Fibroblast of skin of right biceps (primary cell): Measurements from ENCODE around the gene CENPT.
"Not testable (repeated sequence)": the region's sequence is repeated elsewhere in the genome, so short reads cannot be mapped to it uniquely, and the experiment has no call there.

Source experiments
- DNase-seq: peaks from one replicate; pipeline ENCODE4 v3.0.0-alpha.2; 2013

CENPT gene

DNA sequence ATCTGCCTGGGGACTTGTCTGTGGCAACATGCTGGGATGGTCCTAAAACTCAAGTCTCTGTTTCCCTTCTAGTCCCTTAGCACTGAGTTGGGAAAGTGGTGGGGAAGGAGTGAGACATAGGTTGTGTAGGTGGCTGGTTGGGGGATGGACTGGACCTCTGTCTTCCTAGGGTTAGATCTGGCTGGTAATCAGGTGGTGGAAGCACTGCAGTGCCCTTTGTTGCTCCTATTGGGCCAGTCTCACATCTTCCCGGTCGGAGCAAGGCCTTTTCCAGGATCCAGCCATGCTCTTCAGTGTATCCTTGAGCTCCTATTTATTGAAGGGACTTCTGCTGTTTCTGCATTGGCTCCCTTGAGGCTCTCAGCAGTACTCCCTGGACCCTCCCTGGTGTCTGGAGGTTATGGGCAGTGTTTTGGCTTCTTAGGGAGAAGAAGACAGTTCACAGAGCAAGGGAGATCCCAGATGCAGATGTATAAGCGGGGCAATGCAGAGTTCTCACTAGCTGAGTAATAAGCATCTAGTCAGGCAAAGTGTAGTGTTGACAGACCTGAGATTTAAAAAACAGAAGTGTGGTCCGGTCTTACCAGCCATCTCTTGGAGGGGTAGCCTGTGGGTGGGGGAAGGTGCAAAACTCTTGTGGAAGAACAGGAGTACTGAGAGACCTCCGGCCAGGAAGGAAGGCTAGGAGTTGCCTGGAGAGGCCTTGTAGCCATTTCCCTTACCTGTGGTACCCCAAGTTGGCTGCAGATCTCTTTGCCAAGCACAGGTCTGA lies 2.0 kb downstream of the CENPT start:
- DNase-seq: no peak

DNA sequence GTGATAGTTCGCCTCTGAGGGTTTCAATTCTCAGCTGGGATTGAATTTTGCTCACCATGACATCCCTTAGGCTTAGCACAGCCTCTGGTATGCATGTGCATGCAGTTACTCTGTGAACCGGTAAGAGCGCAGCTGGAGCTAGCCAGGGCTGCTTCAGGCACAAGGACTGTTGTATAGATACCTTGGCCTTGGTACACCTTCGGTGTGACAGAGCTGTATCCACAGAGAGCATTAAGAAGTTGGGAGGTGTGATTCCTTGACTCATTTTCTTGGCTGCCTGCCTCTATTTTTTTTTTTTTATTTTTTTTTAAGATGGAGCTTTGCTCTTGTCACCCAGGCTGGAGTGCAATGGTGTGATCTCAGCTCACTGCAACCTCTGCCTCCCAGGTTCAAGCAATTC lies 3.0 kb downstream of the CENPT start:
- DNase-seq: peak; percentile 35

DNA sequence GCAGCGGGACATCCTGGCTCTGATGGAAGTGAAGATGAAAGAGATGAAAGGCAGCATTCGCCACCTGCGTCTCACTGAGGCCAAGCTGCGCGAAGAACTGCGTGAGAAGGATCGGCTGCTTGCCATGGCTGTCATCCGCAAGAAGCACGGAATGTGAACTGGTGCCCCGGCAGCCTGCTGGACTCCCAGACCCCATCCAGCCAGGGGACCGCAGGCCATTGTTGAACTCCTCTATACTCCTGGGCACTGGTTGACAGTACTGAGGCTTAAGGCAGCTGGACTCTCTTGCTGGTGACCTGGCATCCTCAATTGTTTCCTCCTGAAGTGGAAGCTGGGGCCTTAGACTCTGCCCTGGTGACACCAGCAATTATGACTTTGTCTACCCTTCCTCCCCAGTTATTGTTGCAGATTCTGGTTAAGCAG lies 4.1 kb downstream of the CENPT start:
- DNase-seq: no peak

DNA sequence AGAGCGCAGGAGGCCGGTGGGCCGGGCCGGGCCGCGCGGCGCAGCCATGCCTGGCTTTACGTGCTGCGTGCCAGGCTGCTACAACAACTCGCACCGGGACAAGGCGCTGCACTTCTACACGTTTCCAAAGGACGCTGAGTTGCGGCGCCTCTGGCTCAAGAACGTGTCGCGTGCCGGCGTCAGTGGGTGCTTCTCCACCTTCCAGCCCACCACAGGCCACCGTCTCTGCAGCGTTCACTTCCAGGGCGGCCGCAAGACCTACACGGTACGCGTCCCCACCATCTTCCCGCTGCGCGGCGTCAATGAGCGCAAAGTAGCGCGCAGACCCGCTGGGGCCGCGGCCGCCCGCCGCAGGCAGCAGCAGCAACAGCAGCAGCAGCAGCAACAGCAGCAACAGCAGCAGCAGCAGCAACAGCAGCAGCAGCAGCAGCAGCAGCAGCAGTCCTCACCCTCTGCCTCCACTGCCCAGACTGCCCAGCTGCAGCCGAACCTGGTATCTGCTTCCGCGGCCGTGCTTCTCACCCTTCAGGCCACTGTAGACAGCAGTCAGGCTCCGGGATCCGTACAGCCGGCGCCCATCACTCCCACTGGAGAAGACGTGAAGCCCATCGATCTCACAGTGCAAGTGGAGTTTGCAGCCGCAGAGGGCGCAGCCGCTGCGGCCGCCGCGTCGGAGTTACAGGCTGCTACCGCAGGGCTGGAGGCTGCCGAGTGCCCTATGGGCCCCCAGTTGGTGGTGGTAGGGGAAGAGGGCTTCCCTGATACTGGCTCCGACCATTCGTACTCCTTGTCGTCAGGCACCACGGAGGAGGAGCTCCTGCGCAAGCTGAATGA lies 4.8 kb downstream of the CENPT start:
- DNase-seq: peak; percentile 58

DNA sequence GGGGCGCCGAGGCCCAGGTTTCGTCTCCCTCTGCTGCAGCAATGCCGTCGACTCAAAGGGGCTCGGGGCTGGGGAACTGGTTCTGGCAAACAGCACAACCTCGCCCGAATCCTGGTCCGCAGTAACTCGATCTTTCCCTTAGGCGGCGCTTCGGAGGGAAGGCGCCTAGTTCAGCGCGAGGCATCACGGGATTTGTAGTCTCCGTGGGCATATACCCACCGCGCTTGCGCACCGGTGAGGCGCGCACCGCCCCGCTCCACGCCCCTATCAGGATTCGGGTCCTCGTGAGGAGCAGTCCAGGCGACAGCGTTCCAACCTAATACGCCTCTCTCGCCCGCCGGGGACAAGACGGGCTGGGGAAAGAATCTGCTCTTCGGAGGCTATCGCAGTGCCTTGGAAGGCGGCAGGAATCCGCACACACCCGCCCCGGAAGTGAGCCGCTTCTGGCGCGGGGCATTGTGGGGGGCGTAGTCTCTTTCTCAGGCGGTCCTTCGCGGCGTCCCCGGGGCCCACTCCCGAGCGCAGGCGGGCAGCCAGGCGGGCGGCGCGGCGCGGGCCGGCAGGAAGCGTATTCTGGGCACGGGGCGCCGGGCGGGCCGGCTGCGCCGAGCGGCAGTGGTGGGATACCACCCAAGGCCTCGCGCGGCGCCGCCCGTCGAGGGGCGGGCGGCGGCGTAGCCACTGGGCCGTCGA lies 5.5 kb downstream of the CENPT start, which contains the start of gene THAP11:
Gene THAP11, plus strand, starts transcription at position 505 of the 693 bp plus-strand sequence. CDS start 235 bp downstream, outside the sequence.
- peak; percentile 94 for DNase-seq

DNA sequence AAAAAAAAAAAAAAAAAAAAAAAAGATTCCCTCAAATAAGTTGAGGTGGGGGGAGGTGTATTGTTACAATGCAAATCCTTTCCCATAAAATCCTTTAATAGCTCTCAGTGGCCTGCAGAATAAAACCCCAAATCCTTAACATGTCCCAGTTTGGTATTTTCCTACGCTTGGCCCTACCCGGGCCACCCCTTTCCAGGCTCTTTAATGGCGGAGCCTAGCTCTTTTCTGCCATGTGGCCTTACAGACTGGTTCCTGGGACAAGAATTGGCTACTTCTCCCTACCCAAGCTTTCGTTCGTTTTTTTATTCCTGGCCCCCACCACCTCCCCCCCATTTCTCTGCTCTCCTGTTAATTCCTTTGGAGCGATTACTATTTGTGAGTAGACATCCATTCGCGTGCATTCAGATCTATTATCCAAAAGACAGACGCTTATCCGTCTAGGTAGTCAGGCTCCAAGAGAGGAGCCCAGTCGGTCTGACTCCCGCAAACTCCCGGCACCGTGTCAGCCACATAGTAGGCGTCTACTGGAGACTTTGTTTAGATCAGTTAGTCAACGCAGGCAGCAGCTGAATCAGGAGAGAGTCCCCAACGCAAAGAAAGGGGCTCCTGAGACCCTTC lies 6.2 kb downstream of the CENPT start:
- no peak for DNase-seq

DNA sequence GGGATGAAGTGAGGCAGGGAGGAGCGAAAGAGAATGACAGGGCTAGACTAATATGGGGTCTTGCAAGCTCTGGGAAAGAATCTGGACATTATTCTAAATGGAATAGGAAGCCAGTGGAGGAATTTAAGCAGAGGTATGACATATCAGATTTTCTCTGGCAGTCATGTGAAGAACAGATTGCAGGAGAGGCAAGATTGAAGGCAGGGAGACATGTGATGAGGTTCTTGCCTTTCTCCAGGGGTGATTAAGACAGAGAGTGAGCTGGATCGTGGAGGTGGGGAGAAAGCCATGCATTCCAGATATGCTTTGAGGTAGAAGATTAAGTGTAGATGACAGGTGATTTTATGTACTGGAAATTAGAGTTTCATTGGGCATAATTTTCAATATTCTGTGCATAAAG lies 9.7 kb downstream of the CENPT start:
- no peak for DNase-seq

DNA sequence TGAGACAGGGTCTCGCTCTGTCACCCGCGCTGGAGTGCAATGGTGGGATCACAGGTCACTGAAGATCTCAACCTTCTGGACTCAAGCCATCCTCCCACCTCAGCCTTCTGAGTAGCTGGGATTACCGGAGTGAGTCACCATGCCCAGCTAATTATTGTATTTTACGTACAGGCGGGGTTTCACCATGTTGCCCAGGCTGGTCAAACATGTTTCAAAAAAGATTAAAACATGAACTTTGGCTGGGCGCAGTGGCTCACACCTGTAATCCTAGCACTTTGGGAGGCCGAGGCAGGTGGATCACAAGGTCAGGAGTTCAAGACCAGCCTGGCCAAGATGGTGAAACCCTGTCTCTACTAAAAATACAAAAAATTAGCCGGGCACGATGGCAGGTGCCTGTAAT lies 10.3 kb downstream of the CENPT start:
- DNase-seq: not testable (repeated sequence)

DNA sequence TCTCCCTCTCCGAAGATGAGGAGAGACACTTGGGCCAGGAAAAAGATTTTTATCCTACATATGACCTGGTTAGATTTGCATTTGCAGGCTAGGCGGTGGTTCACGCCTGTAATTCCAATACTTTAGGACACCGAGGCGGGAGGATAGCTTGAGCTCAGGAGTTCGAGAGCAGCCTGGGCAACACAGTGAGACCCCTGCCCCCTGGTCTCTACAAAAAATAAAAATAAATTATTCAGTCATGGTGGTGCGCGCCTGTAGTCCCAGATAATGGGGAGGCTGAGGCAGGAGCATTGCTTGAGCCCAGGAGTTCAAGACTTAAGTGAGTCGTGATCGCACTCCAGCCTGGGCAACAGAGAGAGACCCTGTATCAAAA lies 13.3 kb downstream of the CENPT start:
- no peak for DNase-seq

DNA sequence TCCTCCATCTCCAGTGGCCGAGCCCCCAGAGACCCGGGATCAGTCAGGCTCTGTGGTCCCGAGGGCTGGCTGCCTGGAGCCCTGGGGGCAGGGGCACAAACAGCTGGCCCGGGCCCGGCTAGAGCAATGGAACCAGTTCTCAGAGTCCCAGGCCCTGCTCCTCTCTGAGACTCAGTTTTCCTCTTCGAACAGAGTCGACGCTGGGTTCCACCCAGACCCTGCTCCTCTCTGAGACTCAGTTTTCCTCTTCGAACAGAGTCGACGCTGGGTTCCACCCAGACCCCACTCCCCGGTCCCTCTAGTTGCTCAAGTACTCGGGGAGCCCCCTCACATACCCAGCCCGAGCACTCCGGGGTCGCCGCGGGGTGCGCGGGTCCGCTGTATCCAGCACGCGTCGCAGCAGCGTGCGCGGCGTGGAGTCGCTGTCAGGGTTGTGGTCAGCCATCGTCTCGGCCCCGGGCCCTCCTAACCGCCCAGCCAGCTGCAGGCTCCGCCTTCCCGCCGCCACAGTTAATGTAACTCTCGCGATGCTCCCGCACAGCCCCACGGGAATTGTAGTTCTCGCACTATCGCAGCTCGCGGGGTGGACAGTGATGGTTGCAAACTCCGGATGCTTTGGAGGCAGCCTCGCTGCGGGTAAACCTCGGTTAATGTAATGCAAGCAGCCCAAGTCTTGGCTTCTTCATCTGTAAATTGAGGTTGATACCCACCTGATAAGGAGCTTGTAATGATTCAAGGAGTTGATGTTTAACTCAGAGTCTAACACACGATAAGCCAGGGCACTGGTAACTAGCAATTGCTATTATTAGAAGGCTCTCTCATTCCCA lies 13.9 kb downstream of the CENPT start:
- peak; percentile 88 for DNase-seq

DNA sequence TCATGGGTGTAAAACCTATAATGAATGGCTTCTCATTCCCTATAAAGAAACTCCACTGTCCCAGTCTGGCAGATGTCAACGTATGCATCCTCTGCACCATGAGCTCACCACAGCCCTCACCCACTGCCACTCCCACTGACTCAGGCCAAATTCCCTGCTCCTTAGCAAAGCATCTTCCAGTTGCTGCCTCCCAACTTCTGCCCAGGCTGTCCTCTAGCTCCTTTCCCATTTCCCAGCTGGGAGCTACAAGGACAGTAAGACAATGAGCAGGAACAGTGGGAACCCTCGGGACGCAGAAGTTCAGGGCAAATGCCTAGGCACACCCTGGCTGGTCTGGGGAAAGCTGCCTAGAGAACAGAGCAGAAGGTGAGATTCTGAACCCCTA lies 14.5 kb downstream of the CENPT start:
- DNase-seq: peak; percentile 74

DNA sequence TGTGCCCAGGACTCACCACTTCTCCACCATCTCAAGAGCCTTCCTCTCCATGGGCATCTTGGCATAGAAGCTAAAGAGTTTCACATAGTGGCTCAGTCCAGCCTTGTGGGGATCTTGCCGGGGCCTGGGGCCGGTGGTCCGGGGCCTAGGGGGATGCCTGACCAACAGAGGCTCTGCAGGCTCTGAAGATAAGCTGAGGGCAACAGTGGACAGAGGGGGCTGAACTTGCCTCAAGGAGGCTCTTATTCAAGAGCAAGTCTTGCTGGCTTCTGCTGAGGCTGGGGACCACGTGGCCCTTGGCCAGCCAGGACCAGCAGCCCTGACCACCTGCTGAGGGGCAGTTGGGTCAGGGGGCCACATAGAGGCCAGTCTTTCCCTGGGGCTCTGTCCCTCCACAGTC lies 18.8 kb downstream of the CENPT start:
- no peak for DNase-seq

DNA sequence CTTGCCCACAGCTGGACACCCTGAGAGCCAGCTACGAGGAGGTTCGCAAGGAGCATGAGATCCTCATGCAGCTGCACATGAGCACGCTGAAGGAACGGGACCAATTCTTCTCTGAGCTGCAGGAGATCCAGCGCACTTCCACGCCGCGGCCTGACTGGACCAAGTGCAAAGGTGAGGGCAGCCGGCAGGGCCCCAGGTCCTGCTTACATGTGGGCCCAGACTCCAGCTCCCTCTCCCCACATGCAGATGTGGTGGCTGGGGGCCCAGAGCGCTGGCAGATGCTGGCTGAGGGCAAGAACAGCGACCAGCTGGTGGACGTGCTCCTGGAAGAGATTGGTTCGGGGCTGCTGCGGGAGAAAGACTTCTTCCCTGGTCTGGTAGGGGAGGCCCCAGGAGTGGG lies 21.6 kb downstream of the CENPT start:
- no peak for DNase-seq

DNA sequence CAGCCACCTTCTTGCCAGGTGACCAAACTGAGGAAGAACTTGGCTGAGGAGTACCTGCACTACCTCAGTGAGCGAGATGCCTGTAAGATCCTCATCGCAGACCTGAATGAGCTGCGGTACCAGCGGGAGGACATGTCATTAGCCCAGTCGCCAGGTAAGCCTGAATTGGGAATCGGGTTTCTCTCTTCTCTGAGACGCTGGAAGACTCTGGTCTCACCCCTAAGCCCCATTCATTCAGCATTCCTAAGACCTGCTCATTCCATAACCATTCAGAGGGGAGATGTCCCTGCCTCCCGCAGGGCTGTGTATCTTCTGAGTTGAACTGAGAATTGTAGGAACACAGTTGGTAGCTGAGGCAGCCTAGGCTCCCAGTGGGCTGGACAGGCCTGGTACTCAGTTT lies 22.4 kb downstream of the CENPT start:
- DNase-seq: no peak

DNA sequence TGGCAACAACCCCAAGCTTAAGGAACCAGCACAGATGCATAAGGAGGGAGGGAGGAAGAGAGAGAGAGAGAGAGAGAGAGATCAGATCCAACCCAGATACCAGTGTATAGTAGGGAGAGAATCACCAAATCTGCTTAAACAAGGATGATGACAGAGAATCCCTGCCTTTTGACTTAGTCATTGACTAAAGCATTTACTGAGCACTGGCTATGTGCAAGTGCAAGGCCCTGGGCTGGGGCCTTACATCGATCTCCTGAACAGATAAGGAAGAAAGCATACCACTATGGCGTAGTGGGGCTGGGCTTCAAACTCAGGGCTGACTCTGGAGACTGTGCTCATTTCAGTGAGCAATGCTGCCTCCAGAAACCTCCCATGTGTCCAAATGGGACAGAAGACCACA lies 25.0 kb downstream of the CENPT start:
- DNase-seq: peak; percentile 50

DNA sequence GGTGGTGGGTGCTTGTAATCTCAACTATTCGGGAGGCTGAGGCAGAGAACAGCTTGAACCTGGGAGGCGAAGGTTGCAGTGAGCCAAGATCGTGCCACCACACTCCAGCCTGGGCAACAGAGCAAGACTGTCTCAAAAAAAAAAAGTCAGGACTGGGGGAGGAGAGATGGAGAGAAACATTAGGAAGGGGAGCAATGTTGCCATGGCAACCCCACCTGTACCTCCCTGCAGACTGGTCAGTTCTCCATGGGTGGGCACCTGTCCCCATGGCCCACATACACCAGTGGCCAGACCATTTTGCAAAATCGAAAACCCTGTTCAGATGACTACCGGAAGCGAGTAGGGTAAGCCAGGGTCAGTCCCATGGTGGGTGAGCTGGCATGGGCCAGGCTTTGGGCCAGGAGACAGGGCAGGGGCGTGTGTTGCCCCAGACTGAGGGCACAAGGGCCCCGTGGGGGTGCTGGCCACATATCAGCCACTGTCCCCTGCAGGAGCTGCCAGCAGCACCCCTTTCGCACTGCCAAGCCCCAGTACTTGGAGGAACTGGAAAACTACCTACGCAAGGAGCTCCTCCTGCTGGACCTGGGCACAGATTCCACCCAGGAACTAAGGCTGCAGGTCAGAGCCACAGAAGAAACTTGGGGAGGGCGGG lies 26.8 kb downstream of the CENPT start:
- no peak for DNase-seq

DNA sequence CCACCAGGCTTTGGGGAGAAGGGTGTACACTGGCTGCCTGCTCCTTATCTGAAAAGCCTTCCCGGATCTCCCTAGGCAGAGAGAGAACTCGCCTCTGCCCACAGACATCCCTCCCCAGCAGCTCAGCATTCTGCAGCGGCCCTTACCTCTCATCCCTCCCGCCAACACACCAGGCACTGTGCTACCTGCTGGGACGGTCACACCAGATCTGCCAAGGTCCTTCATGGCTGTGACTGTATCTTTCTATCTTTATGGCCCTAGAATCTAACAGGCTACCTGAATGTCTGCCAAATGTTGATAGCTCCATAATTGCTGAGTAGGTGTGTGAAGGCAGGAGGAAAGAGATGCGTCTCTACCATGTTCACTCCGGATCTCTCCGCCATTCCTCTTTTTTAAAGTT lies 32.9 kb downstream of the CENPT start:
- DNase-seq: no peak

DNA sequence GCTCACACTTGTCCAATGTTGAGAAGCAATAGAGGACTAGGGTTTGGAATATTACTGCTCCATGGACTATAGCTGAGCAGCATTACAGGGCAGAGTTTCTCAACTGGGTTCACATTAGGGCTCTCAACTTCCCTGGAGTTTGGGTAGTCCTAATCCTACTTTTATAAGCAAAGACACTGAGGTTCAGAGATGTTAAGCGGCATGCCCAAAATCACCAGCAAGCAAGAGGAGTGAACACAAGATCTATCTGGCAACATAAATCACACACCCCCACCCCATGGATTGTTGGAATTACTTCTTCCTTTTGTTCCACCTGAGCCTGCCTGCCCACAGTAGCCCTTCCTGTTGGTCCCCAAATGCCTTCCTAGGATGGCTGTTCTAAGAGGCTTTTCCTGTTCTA lies 35.6 kb downstream of the CENPT start:
- DNase-seq: no peak

DNA sequence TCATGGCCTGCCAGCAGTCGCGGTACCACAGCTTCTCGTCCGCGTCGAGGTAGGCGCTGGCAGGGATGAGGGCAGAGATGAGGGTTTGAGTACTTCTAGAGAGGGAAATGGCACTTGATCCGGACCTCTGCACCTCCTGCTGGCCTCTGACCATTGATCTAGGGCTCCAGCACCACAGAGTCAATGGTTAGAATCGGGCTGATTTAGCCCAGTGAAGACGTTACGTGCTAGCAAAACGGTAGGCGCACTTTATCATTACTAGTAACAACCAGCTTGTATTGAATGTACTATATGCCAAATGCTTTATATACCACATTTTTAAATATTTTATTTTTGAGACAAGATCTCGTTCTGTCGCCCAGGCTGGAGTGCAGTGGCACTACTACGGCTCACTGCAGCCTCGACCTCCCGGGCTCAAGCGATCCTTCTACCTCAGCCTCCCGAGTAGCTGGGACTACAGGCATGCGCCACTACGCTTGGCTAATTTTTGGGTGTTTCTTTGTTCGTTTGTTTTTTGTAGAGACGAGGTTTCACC lies 40.3 kb downstream of the CENPT start:
- DNase-seq: no peak

DNA sequence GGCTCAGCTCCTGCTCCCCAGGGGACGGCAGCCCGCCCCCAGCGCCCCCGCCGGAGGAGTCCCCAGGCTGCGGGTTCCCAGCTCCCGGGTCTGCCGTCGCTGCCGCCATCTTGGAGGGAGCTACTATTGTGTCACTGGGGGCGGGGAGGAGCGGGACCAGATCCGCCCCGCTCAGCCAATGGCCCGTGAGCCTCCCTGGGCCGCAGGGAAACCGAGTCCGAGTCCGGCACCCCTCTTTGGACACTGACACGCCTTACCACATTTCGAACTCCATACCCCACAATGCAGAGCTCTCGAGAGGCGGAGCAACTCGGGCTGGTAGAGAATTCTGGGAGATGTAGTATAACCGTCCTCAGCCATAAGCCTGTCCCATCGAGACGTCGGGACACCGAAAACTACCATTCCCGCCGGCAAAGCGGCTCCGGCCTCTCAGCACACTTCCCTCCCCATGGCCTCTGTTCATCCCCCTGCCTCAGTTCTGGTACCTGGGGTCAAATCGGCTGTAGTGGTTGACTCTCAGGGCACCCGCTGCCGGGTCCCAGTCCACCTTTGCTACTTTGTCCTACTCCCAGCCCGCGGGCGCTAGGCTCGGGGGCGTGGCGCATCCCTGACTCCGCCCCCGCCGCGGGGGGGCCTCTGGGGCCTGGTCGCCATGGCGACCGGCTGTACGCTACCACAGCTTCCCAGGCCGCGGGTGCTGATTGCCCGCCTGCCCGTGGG lies 40.9 kb downstream of the CENPT start, which contains the start of the genes RANBP10 and TSNAXIP1:
Gene RANBP10, minus strand, starts transcription at position 133 of the 720 bp plus-strand sequence. Its CDS starts 24 bp downstream, at position 109.
Gene TSNAXIP1, plus strand, starts transcription at position 462 of the 720 bp plus-strand sequence. CDS start 261 bp downstream, outside the sequence.
- DNase-seq: peak; percentile 99
